Stimulated activated naive CD4-positive, alpha-beta T cell (primary cell): ENCODE measurements around the gene EMCN.

Source experiments
- DNase-seq, 6 experiments: peaks; one replicate each; lab custom pipeline; 2025; lab: John Stamatoyannopoulos, UW

The EMCN gene

DNA sequence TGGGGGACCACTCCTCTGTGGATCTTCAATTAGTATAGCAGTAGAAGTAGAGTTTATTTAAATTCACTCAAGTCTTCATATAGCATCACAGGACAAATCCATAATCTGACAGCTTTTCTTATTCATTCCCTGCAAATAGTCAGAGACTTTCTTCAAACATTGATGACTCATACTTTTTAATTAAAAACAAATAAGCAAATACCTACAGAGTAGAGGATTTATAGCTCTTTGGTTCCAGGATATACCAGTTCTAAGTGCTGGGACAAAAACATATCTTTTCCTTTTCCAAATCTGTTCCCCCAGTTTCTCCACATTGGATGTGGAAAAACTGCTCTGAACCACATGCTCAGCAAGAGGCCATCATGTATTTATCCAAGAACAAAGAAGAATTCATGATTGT, 24.1 kb downstream of the EMCN start:
- DNase-seq, result no peak

DNA sequence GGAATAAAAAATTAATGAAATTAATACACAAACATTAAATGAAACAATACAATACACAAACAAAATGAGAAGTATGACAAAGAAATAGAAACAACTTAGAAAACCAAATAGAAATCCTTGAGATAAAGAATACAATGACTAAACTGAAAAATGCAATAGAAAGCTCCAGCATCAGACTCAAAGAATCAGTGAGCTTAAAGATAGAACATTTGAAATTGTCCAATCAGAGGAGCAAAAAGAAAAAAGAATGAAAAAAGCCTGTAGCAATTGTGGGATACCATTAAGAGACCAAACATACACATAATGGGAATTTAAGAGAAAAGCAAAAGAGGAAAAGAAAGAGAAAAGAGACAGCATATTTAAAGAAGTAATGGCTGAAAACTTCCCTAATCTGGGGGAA, 25.7 kb downstream of the EMCN start:
- DNase-seq, result no peak

DNA sequence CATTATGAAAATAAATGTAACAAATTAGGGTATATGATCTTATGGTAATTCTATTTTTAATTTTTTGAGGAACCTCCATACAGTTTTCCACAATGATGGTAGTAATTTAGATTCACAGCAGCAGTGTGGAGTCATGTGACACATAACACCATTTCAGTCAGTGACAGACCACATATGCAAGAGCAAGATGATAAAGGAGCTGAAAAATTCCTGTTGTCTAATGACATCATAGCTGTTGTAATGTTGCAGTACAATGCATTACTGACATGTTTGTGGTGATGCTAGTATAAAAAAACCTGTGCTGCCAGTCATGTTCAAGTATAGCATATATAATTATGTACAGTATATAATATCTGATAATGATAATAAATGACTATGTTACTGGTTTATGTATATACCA, 28.5 kb downstream of the EMCN start:
- DNase-seq, result no peak

DNA sequence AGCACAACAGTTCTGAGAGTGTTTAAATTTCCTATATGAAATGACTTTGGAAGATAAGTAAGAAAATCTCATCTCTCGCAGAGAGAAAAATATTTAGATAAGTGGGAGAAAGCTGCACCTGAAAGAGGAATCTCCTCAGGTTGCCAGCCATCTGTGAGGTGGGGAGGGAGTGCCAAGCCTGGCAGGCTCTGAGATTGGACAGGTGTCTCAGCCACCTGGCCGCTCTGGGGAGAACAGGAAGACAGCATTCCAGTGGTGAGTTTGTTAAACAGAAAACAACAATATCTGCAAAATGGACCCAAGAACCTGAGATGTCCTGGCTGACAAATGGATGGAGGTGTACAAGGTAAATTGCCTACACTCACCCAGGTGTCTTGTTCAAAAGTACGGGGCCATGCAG, 31.3 kb downstream of the EMCN start:
- no peak for DNase-seq

DNA sequence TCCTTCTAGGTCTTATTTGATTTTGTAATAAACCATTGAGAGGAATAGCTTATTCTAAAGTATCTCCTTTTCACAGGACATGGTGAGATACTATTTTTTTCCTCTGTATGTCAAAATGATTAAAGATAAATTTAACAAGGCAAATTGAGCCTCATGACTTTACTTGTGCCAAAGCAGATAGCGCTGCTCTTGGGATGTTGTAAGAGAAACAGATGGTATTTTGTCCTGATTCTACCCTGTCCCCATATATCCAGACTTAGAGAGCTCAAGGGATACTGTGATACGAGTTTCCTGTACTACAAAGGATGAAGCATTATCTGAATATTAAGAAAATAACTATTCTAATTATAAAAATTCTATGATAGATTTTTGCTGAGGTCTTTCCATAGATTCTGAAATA, 34.0 kb downstream of the EMCN start:
- no peak for DNase-seq

DNA sequence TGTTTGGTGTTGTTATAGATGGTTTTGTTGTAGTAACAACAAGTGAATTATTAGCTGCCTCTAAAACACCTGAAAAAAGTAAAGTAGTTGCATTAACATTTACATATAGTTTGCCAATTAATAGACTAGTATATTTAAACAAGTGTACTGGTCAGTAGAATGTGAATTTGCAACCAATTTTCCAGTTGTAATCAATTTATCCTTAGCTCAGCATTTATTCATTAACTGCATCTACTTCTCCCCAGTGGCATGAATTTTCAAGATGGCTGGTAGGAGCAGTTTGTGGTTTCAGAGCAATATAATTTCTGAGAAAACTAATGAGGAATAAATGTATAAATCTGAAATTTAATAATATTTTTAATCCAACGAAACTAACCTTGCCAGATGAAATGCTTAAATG, 37.9 kb downstream of the EMCN start:
- no peak for DNase-seq

DNA sequence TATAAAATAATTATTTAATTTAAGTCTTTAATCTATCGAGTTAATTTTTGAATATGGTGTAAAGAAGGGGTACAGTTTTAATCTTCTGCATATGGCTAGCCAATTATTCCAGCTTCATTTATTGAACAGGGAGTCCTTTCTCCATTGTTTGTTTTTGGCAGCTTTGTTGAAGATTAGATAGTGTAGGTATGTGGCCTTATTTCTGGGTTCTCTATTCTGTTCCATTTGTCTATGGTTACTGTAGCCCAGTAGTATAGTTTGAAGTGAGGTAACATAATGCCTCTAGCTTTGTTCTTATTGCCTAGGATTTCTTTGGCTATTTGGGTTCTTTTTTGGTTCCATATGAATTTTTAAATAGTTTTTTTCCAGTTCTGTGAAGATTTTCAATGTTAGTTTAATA, 48.3 kb downstream of the EMCN start:
- no peak for DNase-seq

DNA sequence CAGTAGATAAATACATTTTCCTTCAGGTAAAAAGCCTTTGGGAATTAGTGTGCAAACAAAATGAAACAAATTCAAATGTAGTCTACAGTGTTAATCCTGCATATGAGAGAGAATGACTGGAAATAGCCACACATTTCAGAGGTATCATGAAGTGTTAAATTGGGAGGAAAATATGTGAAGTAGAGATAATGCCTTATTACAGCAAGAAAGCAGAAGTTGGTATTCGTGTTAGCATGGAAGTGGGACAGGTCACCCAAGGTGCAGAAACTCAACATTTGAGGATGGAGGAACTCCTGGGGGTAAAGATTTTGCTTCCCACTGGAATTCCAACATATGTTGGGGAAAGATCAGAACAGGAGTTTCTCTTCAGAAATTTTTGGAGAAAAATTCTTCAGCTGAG, 51.3 kb downstream of the EMCN start:
- DNase-seq, result no peak

DNA sequence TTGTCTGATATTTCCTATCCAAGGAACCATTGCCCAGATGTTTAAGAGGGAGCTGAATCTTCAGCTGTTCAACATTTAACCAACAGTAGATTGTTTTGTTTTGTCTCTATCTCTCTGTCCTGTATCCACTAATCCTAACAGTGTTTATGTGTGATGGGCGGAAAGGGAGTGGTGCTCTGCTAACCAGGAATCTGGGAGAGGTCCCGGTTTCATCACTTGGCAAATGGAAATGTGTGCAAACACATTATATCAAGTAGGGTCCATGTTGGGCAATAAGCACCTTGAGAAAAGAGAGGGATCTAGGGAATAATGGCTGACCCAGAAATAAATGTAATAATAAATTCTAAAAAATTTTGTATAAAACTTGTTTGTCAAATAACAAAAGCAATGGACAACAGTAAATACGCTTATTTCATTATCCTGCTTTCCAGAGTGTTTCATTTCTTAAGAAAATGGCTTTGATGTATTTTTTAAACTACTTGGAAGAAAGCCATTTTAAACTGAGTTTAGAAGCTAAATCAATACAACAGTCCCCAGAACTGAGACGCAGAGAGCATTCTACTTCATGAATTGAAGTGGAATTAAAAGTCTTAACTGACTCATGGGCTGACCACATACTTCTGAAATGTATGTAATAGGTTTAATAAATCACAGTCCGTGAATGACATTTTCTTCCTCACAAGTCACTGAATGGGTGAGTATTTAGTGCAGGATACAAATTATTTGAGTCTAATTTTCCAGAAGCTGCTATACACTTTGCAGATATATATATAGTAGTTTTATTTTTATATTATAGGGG, 55.8 kb downstream of the EMCN start:
- DNase-seq, result no peak

DNA sequence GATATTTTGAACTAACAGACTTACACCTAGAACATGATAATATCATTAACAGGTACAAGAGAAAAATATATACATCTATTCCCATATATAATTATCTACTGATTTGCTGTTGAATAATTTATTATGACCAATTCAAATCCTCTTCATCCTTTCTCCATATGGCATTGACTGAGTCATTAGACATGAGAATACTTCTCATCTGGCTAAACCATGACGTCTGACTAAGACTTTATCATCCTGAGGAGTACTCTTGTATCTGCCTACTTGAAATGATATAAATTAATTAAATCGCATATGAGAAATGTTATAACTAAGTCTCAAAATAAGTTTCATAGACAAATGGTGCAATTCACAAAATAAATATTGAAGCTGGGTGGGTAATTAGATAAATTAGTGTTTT, 67.4 kb downstream of the EMCN start:
- DNase-seq, result no peak

DNA sequence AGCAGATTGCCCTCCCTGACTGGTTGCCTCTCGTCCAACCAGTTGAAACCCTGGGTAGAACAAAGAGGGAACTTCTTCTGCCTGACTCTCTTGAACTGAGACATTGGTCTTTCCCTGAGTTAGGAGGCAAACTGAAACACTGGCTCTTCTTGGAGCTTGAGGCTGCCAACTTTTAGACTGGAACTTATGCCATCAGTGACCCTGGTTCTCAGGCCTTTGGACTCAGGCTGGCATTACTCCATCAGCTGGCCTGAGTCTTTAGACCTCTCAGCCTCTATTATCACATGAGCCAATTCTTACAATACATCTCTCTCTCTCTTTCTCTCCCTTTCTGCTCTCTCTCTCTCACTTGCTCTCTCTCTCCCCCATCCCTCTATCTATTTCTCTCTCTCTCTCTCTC, 86.4 kb downstream of the EMCN start:
- DNase-seq, result no peak

DNA sequence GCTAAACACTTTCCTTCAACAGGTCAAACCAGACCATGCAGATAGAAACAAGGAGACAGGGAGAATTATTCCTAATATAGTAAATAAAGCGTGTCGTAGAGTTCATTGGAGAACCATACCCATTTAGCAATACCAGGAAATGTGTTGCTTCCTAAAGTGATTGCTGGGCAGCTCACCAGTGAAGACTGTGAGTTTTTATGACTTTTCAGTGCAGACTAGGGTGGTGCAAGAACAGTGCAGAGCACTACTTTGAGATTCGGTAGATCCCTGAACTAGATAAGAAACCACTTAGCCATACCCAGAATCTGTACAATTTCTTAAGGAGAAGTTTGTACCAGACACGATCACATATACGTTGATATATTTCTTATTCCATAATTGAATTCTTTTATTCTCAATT, 87.4 kb downstream of the EMCN start:
- no peak for DNase-seq

DNA sequence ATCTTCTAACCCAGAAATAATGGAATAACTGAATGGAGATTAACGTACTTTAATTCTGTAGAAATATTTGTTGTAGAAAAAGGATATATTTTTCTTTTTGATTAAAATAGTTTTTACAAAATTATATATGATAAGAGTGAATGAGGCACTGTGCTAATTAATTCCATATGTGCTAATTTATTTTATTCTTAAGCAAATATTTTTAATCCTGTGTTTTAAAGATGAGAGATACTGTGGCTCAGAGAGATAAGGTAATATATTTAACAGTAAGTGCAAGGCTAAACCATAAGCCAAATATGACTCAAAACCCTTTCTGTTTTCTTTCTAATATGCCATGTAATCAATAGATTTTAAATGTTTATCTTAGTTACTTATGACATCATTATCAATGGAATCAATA, 88.2 kb downstream of the EMCN start:
- no peak for DNase-seq

DNA sequence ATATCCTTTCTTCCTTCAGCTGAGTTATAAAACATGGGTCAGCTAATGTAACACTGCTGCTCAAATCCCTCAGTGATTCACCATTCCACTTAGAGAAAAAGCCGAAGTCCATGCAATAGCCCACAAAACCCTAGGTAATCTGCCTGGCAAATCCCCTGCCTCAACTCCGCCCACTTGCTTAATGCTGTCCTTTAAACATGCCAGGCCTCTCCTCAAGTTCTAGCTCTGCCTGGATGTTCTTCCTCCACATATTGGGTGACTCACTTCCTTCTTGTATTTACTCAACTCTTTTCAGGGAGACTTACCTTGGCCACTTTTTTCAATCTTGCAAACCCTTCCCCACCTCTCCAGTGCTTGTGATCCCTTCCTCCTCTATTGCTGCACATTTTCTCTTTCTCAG, 89.8 kb downstream of the EMCN start:
- DNase-seq, result no peak

DNA sequence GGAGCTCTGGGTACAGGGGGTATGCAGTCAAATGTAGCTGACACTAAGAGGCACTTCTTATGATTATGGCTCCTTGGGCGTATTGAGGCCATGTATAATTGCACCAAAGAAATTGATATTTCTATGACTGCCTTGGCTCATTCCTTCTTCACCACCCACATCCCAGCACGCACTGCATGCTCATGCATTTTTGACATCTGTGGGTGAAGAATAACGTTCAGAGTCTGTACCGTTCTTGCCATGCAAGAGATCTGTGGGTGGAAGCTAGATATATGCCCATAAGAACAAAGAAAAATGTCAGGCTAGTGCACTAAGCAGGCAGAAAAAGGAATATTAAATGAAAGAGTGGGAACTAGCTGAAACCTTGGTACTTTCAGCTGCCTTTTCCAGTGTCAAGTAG, 93.4 kb downstream of the EMCN start:
- no peak for DNase-seq

DNA sequence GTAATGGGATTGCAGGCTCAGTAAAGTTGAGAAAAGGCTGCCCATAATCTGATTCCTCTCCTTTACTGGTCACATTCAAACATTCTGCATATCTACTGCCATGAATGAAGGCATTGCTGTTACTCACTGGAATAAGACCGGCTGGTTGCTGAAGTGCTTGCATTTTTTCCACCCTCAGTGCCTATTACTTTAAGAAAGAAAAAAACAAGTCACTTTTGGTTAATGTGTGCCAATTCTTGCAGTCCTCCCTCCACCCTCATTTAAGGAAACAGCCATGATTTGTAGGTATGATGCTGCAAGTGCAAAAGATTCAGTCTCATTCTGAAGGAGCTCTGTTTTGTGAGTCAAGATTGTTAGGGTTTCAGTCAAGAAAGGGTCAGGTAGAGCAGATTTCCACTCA, 94.9 kb downstream of the EMCN start:
- DNase-seq, result no peak

DNA sequence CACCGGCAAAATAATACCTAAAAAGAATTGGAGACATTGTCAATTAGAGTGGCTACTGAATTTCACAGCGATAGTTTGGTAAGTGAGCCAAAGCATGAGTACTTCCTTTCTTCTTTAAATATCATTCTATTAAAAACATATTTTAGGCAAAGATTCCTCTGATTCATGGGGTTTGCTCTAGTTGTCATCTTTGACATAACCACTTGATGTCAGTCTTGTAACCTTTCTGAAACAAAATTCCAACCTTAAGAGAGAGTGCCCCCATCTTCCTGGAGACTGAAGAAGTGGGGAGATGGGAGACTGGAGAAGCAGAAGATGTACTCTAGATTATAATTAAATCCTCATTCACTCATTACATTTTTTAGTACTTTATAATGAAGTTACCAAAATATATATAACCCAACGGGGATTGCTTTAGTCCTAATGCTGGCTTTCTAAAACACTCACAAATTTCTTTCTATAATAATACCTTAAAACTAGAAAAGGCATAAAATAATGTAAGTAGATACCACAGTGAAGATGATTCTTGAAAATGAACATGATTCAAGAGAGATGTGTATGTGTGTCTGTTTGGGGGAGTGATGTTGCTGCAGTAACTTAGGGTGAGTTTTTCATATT, 96.4 kb downstream of the EMCN start:
- DNase-seq, result no peak

DNA sequence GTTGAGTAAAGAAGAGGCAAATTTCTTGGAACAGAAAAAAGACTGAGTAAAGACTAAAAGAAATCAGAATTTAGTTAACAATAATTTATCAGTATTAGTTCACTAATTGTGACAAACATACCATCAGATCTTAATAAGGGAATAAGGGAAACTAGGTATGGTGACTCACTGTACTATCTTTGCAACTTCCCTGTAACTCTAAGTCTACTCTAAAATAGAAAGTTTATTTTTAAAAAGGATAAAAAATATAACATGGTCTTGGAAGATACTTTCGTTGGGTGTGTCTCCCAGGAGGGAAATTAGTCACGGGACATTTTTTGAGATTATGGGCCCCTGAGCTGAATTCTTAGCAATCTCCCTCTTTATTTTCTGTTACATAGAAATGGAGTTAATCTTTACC, 97.3 kb downstream of the EMCN start:
- no peak for DNase-seq

DNA sequence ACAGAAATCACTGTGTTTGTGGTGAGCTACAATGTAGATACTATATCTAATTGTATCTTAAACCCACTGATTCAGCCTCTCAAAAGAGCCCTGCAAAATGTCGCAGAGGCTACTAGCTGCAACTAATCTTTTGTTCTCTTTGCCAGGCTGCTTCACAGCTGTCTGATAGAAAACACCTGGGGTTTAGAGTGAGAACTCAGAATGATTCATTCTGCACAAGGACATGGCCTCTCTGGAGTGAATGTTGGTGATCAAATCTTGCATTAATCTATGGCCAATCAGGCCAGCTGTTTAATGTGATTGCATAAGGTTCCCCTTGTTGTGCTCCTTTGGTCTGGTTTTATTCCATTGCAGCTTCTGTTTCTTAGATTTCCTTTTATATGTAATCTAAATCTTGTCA, 100.3 kb downstream of the EMCN start:
- DNase-seq, result no peak

DNA sequence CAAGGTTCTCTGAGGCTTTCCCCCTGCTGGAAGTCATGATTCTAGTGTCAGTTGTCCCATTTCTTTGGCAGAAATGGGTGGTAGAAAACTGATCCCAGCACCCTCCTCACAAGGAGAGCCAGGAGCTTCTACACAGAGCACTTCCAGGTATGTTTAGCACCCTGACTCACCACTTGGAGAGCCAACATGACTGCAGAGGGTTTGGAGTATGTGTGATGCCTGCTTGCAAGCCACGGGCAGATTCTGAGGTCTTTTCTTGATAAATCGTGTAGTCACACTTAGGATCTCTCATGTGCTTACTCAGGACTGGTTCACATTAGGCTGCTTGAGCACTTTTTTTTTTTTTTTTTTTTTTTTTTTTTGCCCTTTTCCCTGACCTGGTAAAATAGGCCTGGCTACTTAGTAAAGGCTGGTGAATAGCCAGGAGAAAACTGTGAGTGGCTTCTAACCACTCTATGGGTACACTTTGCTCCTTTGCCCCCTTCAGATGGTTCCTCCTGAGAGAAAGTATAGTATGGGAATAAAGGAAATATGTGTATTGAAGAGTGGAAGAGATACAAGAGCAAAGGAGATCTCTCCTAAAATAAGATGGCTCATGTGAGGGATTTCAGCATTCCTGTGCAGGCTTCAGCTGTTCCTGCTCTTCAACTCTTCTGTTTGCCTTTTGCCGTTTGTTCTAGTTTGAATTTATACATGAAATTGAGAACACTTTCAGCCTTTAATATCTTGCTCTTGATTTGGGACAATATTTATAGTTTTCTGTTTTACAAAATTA, 103.6 kb downstream of the EMCN start:
- DNase-seq, result no peak

DNA sequence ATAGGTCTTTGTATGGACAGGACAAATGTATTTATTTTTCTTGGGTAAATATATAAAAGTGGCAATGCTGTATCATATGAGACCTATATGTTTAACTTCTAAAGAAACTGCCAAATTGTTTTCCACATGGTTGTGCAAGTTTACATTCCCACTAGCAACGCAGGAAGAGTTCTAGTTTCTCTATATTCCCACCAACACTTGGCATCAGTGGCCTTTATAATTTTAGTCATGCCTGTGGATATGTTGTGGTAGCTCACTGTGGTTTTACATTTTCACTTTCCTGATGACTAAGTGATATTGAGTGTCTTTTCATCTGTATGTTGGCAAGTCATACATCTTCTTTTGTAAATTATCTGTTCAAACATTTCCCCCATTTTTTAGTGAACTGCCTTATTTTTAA, 126.0 kb downstream of the EMCN start:
- no peak for DNase-seq

DNA sequence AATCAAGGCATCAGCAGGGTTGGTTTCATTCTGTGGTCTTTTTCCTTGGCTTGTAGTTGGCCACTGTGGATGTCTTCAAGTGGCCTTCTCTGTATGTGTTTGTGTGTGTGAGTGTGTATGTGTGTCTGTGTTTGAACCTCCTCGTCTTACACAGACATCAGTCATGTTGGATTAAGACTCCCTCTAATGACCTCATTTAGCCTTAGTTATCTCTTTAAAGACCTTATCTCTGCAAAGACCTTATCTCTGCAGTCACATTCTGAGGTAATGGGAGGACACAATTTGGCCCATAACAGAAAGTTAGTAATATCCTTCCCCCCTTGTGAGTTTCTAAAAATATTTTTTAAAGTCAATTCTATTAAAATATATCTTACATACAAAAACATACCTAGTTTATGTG, 126.7 kb downstream of the EMCN start:
- DNase-seq, result no peak

DNA sequence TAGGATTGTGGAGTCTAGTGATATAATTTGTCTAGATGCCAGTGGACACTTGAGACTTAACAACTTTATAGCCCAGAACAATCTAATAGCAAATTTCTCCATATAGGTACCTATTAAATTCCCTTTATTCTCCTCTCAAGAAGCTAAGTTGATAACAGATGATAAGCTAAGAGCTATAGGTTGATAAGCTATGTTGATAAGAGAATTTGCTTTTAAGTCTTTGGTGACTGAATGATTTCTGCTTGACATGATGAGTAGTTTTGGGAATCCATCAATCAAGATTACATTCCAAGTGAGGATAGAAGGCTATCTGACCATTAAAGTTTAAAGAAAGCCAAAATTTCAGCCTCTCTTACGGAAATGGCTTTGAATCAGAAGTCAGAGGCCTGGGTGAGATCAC, 131.6 kb downstream of the EMCN start:
- no peak for DNase-seq
